Measurements from ENCODE around the gene FOXP1. TPM values are rescaled to one million over a fixed set of nuclear protein-coding genes. Genes with fewer than 3 reads are reported as not detected.

FOXP1 gene
- total and polyA plus RNA-seq, 2 donors (not counting 1 experiment from before 2014, with no cell fraction given), result 91.1 to 508 TPM

- H3K4me1 Mint-ChIP-seq, result peaks cover 76% of the 10 kb centered on the region
- Histone ChIP-seq H3K36me3 (replicated peaks in 1 of 2; ENCODE audit: control extremely low read depth in 1 of 2, control insufficient read depth in 1 of 2, extremely low read depth in 1 of 2, insufficient read depth in 2 of 2, low read length in 1 of 2) (peaks cover 24 to 93% of the 10 kb centered on the region in 2 experiments), H3K9ac (ENCODE audit: low read length) (no peak overlapping the region), H4K20me1 (ENCODE audit: control insufficient read depth, insufficient read depth, low read length, poor library complexity, severe bottlenecking) (peaks cover 41% of the 10 kb centered on the region), H3K27me3 (replicated peaks in 1 of 4; ENCODE audit: control extremely low read depth in 1 of 4, control insufficient read depth in 3 of 4, insufficient read depth in 4 of 4, low read length in 3 of 4) (no peaks in the 10 kb centered on the region), H3K4me3 (ENCODE audit: control extremely low read depth in 1 of 5, extremely low read depth in 1 of 5, insufficient read depth in 1 of 5, low read depth in 2 of 5, low read length in 4 of 5) (no peak overlapping the region), H3K4me1 (ENCODE audit: control insufficient read depth in 2 of 2, insufficient read depth in 2 of 2, low read length in 2 of 2) (peaks cover 36 to 39% of the 10 kb centered on the region in 2 donors), H3K9me3 (ENCODE audit: control extremely low read depth in 1 of 3, control insufficient read depth in 2 of 3, insufficient read depth in 1 of 3, low read length in 2 of 3) (no peaks in the 10 kb centered on the region), H2AFZ (ENCODE audit: insufficient read depth, low read depth, low read length, poor library complexity, severe bottlenecking) (no peak overlapping the region), H3K4me2 (replicated peaks; ENCODE audit: low read depth, low read length, poor library complexity, severe bottlenecking) (no peak overlapping the region), H3K79me2 (ENCODE audit: control insufficient read depth, insufficient read depth, low read length) (peaks cover 98% of the 10 kb centered on the region), H3K27ac (ENCODE audit: low read length in 2 of 2) (peak overlapping the region in 1 of 2 donors; percentile 91)
- H3K4me3 Mint-ChIP-seq, result no peak overlapping the region
- TF ChIP-seq EZH2 (IDR thresholded peaks at IDR 0.05; ENCODE audit: borderline replicate concordance, insufficient read depth, low read depth, low read length, poor library complexity, severe bottlenecking) (no peak), CTCF (IDR thresholded peaks at IDR 0.05) (no peak)
- WGBS (ENCODE audit: insufficient coverage), result no CpG with 5 or more reads among the region's 7 CpGs
- intact Hi-C loops (cut with micrococcal nuclease), result no loop called here
- CTCF ChIA-PET, result interaction anchor here (1.2 kb wide), 2 partner anchors 29 to 32 kb away, joined by 3 read pairs; no protein-coding TSS in a partner anchor
- H3K9me3 Mint-ChIP-seq (ENCODE audit: insufficient read depth), result no peaks in the 10 kb centered on the region
- POLR2A ChIA-PET, result interaction anchor here (0.7 kb wide), 1 partner anchor 61 kb away, joined by 5 read pairs; no protein-coding TSS in a partner anchor
- ATAC-seq (ENCODE audit: low read depth) (no peak), DNase-seq (no peak)
- peak overlapping the region; percentile 54 for H3K27ac Mint-ChIP-seq
- no peaks in the 10 kb centered on the region for H3K27me3 Mint-ChIP-seq
These were observed 545.8 kb downstream of the FOXP1 start for GRCh38 chr3:71037775-71038174.

- peaks cover 26% of the 10 kb centered on the region for H4K20me1 ChIP-seq (ENCODE audit: control insufficient read depth, insufficient read depth, low read length, poor library complexity, severe bottlenecking)
- Mint-ChIP-seq H3K27ac (peak overlapping the region; percentile 70), H3K4me3 (no peak overlapping the region), H3K4me1 (peaks cover 87% of the 10 kb centered on the region), H3K9me3 (ENCODE audit: insufficient read depth) (no peaks in the 10 kb centered on the region), H3K27me3 (no peaks in the 10 kb centered on the region)
- no peak overlapping the region for H2AFZ ChIP-seq (ENCODE audit: insufficient read depth, low read depth, low read length, poor library complexity, severe bottlenecking)
- no peak overlapping the region for H3K4me2 ChIP-seq (replicated peaks; ENCODE audit: low read depth, low read length, poor library complexity, severe bottlenecking)
- DNase-seq, result no peak
- peak overlapping the region in 1 of 2 donors; percentile 91 for H3K27ac ChIP-seq (ENCODE audit: low read length in 2 of 2)
- no peak overlapping the region for H3K4me3 ChIP-seq (ENCODE audit: control extremely low read depth in 1 of 5, extremely low read depth in 1 of 5, insufficient read depth in 1 of 5, low read depth in 2 of 5, low read length in 4 of 5)
- POLR2A ChIA-PET, result no interaction called here
- peaks cover 55 to 58% of the 10 kb centered on the region in 2 donors for H3K4me1 ChIP-seq (ENCODE audit: control insufficient read depth in 2 of 2, insufficient read depth in 2 of 2, low read length in 2 of 2)
- H3K9me3 ChIP-seq (ENCODE audit: control extremely low read depth in 1 of 3, control insufficient read depth in 2 of 3, insufficient read depth in 1 of 3, low read length in 2 of 3), result no peaks in the 10 kb centered on the region
- no peaks in the 10 kb centered on the region for H3K27me3 ChIP-seq (replicated peaks in 1 of 4; ENCODE audit: control extremely low read depth in 1 of 4, control insufficient read depth in 3 of 4, insufficient read depth in 4 of 4, low read length in 3 of 4)
- no peak overlapping the region for H3K9ac ChIP-seq (ENCODE audit: low read length)
- 100% methylated on average over 5 of the region's 5 CpGs for WGBS (ENCODE audit: insufficient coverage)
- peaks cover 99% of the 10 kb centered on the region for H3K79me2 ChIP-seq (ENCODE audit: control insufficient read depth, insufficient read depth, low read length)
- CTCF ChIA-PET, result no interaction called here
- no peak for TF ChIP-seq EZH2 (IDR thresholded peaks at IDR 0.05; ENCODE audit: borderline replicate concordance, insufficient read depth, low read depth, low read length, poor library complexity, severe bottlenecking)
- TF ChIP-seq CTCF (IDR thresholded peaks at IDR 0.05), result no peak
- intact Hi-C loops (cut with micrococcal nuclease), result no loop called here
- no peak for ATAC-seq (ENCODE audit: low read depth)
- H3K36me3 ChIP-seq (replicated peaks in 1 of 2; ENCODE audit: control extremely low read depth in 1 of 2, control insufficient read depth in 1 of 2, extremely low read depth in 1 of 2, insufficient read depth in 2 of 2, low read length in 1 of 2), result peaks cover 23 to 85% of the 10 kb centered on the region in 2 experiments
These were observed 547.6 kb downstream of the FOXP1 start for GRCh38 chr3:71035886-71036285.

Data from B cell (primary cell).